ACC112 (cell line): ENCODE measurements around the gene PTPN23.

Experiments used
- H2AFZ ChIP-seq: fragments of 200-600 bp; sonication (generic); one replicate; pipeline ENCODE4 v1.6.0; 2017; ENCODE audit warnings: antibody characterized with exemption, low read length; ENCODE audit not compliant: unreplicated experiment
- H3K27ac ChIP-seq: fragments of 200-600 bp; sonication (generic); 2 replicates; pipeline ENCODE4 v1.5.1; 2014; ENCODE audit warnings: low read depth, mild to moderate bottlenecking, antibody characterized with exemption, low read length, moderate library complexity
- H3K27me3 ChIP-seq: fragments of 200-600 bp; sonication (generic); 2 replicates; pipeline ENCODE4 v1.6.1; 2014; ENCODE audit warnings: mild to moderate bottlenecking, antibody characterized with exemption, low read length, moderate library complexity, mixed read lengths; ENCODE audit not compliant: insufficient read depth
- H3K36me3 ChIP-seq: fragments of 200-600 bp; sonication (generic); 2 replicates; pipeline ENCODE4 v1.6.1; 2016; ENCODE audit warnings: mild to moderate bottlenecking, antibody characterized with exemption, low read length, moderate library complexity, mixed read lengths; ENCODE audit not compliant: insufficient read depth
- H3K4me1 ChIP-seq: fragments of 200-600 bp; sonication (generic); one replicate; pipeline ENCODE4 v1.6.1; 2016; ENCODE audit warnings: low read length, mixed read lengths; ENCODE audit not compliant: insufficient read depth, unreplicated experiment, control insufficient read depth
- H3K4me3 ChIP-seq: fragments of 200-600 bp; sonication (generic); 2 replicates; pipeline ENCODE4 v1.5.1; 2014; ENCODE audit warnings: mild to moderate bottlenecking, low read depth, low read length
- H3K79me2 ChIP-seq: fragments of 200-600 bp; sonication (generic); one replicate; pipeline ENCODE4 v1.6.0; 2016; ENCODE audit warnings: low read length; ENCODE audit not compliant: control insufficient read depth, unreplicated experiment, insufficient read depth

Gene PTPN23

GRCh38 chr3:47411696-47412452, 31.1 kb downstream of the PTPN23 start:
- no peak overlapping the region for H2AFZ ChIP-seq
- H3K27me3 ChIP-seq: no peaks in the 10 kb centered on the region
- H3K27ac ChIP-seq: no peak overlapping the region
- no peaks in the 10 kb centered on the region for H3K79me2 ChIP-seq
- H3K36me3 ChIP-seq: peaks cover 24% of the 10 kb centered on the region; the same call in 1 of the 2 replicates
- H3K4me1 ChIP-seq: peaks cover 3% of the 10 kb centered on the region
- no peak overlapping the region for H3K4me3 ChIP-seq

GRCh38 chr3:47412453-47412756, 31.6 kb downstream of the PTPN23 start:
- Histone ChIP-seq H2AFZ (no peak overlapping the region), H3K4me1 (peaks cover 3% of the 10 kb centered on the region), H3K27me3 (no peaks in the 10 kb centered on the region), H3K27ac (no peak overlapping the region), H3K36me3 (peaks cover 21% of the 10 kb centered on the region; the same call in 1 of the 2 replicates), H3K79me2 (no peaks in the 10 kb centered on the region), H3K4me3 (no peak overlapping the region)

- no peak overlapping the region for H3K27ac ChIP-seq
- no peak overlapping the region for H2AFZ ChIP-seq
- H3K79me2 ChIP-seq: no peaks in the 10 kb centered on the region
- peaks cover 21% of the 10 kb centered on the region; the same call in 1 of the 2 replicates for H3K36me3 ChIP-seq
- no peak overlapping the region for H3K4me3 ChIP-seq
- H3K27me3 ChIP-seq: no peaks in the 10 kb centered on the region
- H3K4me1 ChIP-seq: peaks cover 3% of the 10 kb centered on the region
Measured at GRCh38 chr3:47412842-47413520, 32.2 kb downstream of the PTPN23 start.

GRCh38 chr3:47413751-47414150, 32.9 kb downstream of the PTPN23 start:
- no peak overlapping the region for H2AFZ ChIP-seq
- no peak overlapping the region for H3K4me3 ChIP-seq
- no peak overlapping the region for H3K27ac ChIP-seq
- H3K4me1 ChIP-seq: peaks cover 3% of the 10 kb centered on the region
- H3K27me3 ChIP-seq: no peaks in the 10 kb centered on the region
- peaks cover 22% of the 10 kb centered on the region; the same call in 1 of the 2 replicates for H3K36me3 ChIP-seq
- no peaks in the 10 kb centered on the region for H3K79me2 ChIP-seq

- H2AFZ ChIP-seq: no peak overlapping the region
- H3K4me1 ChIP-seq: peaks cover 3% of the 10 kb centered on the region
Measured at GRCh38 chr3:47414161-47414564, 33.3 kb downstream of the PTPN23 start.

GRCh38 chr3:47414666-47415587, 34.1 kb downstream of the PTPN23 start:
- peaks cover 26% of the 10 kb centered on the region; the same call in 1 of the 2 replicates for H3K36me3 ChIP-seq
- no peak overlapping the region for H3K27ac ChIP-seq
- no peaks in the 10 kb centered on the region for H3K79me2 ChIP-seq
- no peak overlapping the region for H3K4me3 ChIP-seq
- H2AFZ ChIP-seq: no peak overlapping the region
- H3K4me1 ChIP-seq: peaks cover 3% of the 10 kb centered on the region
- no peaks in the 10 kb centered on the region for H3K27me3 ChIP-seq

More at GRCh38 chr3:47414161-47414564, 33.3 kb downstream of the PTPN23 start:
- Histone ChIP-seq H3K36me3 (peaks cover 23% of the 10 kb centered on the region; the same call in 1 of the 2 replicates), H3K27ac (no peak overlapping the region), H3K27me3 (no peaks in the 10 kb centered on the region), H3K79me2 (no peaks in the 10 kb centered on the region), H3K4me3 (no peak overlapping the region)

- peaks cover 26% of the 10 kb centered on the region; the same call in 1 of the 2 replicates for H3K36me3 ChIP-seq
- no peak overlapping the region for H3K27ac ChIP-seq
- no peak overlapping the region for H3K4me3 ChIP-seq
- H3K79me2 ChIP-seq: no peaks in the 10 kb centered on the region
- H2AFZ ChIP-seq: no peak overlapping the region
- H3K27me3 ChIP-seq: no peaks in the 10 kb centered on the region
- H3K4me1 ChIP-seq: peaks cover 3% of the 10 kb centered on the region
Measured at GRCh38 chr3:47416041-47416440, 35.2 kb downstream of the PTPN23 start.

- Histone ChIP-seq H3K27ac (no peak overlapping the region), H2AFZ (no peak overlapping the region), H3K4me1 (peaks cover 11% of the 10 kb centered on the region), H3K79me2 (no peaks in the 10 kb centered on the region), H3K27me3 (no peaks in the 10 kb centered on the region), H3K36me3 (peaks cover 19% of the 10 kb centered on the region; the same call in 1 of the 2 replicates), H3K4me3 (no peak overlapping the region)
Measured at GRCh38 chr3:47418167-47419082, 37.6 kb downstream of the PTPN23 start.

- no peak overlapping the region for H3K4me3 ChIP-seq
- no peak overlapping the region for H3K27ac ChIP-seq
- H3K27me3 ChIP-seq: no peaks in the 10 kb centered on the region
- no peak overlapping the region for H2AFZ ChIP-seq
- peaks cover 15% of the 10 kb centered on the region; the same call in 1 of the 2 replicates for H3K36me3 ChIP-seq
- peaks cover 8% of the 10 kb centered on the region for H3K4me1 ChIP-seq
- H3K79me2 ChIP-seq: no peaks in the 10 kb centered on the region
Measured at GRCh38 chr3:47419083-47420043, 38.5 kb downstream of the PTPN23 start.
